ENCODE results near the gene IBTK. TPM values are rescaled to one million over a fixed set of nuclear protein-coding genes. Genes with fewer than 3 reads are reported as not detected.

IBTK gene
- total RNA-seq, 1 experiment from 2014 or later, result 36.6 TPM

- no peak for ATAC-seq
Measured at GRCh38 chr6:82268301-82268846, 20.8 kb upstream of the IBTK start.

More at GRCh38 chr6:82268301-82268846, 20.8 kb upstream of the IBTK start:
- no peak overlapping the region for H3K4me3 ChIP-seq (replicated peaks in 1 of 2; ENCODE audit: low read depth in 1 of 2, low read length in 2 of 2)
- H3K4me1 ChIP-seq (ENCODE audit: control insufficient read depth in 1 of 2, insufficient read depth in 2 of 2, low read length in 2 of 2), result peaks cover 4 to 15% of the 10 kb centered on the region in 2 experiments; a peak in 3 of 4 replicates
- BruUV-seq (replicated peaks), result no TSS peak
- H3K9ac ChIP-seq (ENCODE audit: low read length), result no peak overlapping the region
- no peaks in the 10 kb centered on the region for H4K20me1 ChIP-seq (ENCODE audit: insufficient read depth)
- no peaks in the 10 kb centered on the region for H3K27me3 ChIP-seq (ENCODE audit: insufficient read depth, low read length)
- H3K36me3 ChIP-seq (ENCODE audit: control insufficient read depth in 1 of 2, insufficient read depth in 2 of 2, low read length in 2 of 2), result no peaks in the 10 kb centered on the region
- POLR2A ChIA-PET, result no interaction called here
- TF ChIP-seq ZFX (IDR thresholded peaks at IDR 0.05) (no peak), REST (IDR thresholded peaks at IDR 0.05; ENCODE audit: low read depth) (no peak), FOSL1 (IDR thresholded peaks at IDR 0.05; ENCODE audit: low read depth) (no peak), YY1 (IDR thresholded peaks at IDR 0.05; ENCODE audit: extremely low read depth, insufficient replicate concordance, low read depth, low read length) (no peak), SRF (IDR thresholded peaks at IDR 0.05; ENCODE audit: low read depth) (no peak), EZH2 (IDR thresholded peaks at IDR 0.05) (no peak), POLR2A (IDR thresholded peaks at IDR 0.05; ENCODE audit: borderline replicate concordance, extremely low read depth, insufficient read depth, insufficient read length) (no peak), ATF3 (IDR thresholded peaks at IDR 0.05) (no peak), JUND (IDR thresholded peaks at IDR 0.05) (no peak), RAD21 (IDR thresholded peaks at IDR 0.05; ENCODE audit: low read depth) (no peak), CEBPB (IDR thresholded peaks at IDR 0.05; ENCODE audit: low read depth) (no peak), EGR1 (IDR thresholded peaks at IDR 0.05; ENCODE audit: low read depth) (no peak), MAX (IDR thresholded peaks at IDR 0.05) (no peak), SIN3A (IDR thresholded peaks at IDR 0.05; ENCODE audit: low read depth) (no peak)
- H3K9me3 ChIP-seq (ENCODE audit: control insufficient read depth in 1 of 2, insufficient read depth in 1 of 2, low read depth in 1 of 2, low read length in 2 of 2), result no peaks in the 10 kb centered on the region
- RAD21 ChIA-PET (ENCODE audit: low non-redundant PET in 1 of 2, low total read pairs in 2 of 2, uncharacterized antibody in 2 of 2, unreplicated experiment in 2 of 2), result no interaction called here
- no peak for DNase-seq (ENCODE audit: low read depth, low spot score)
- peak overlapping the region; percentile 51; the same call in 1 of the 2 replicates for H3K27ac ChIP-seq (ENCODE audit: low read depth, low read length)
- CTCF ChIA-PET, result no interaction called here
- intact Hi-C loops (cut with micrococcal nuclease), result no loop called here
- no peak overlapping the region for H2AFZ ChIP-seq (ENCODE audit: low read depth, low read length, poor library complexity, severe bottlenecking)
- H3K9me2 ChIP-seq (ENCODE audit: insufficient read depth), result no peaks in the 10 kb centered on the region
- no peaks in the 10 kb centered on the region for H3K79me2 ChIP-seq (ENCODE audit: insufficient read depth, low read length)
- H3K4me2 ChIP-seq (ENCODE audit: low read length), result no peak overlapping the region

Measured in HCT116 (cell line).